IMR-90 (cell line): ENCODE data around the gene TBC1D16. TPM values are rescaled to one million over a fixed set of nuclear protein-coding genes. Genes with fewer than 3 reads are reported as not detected.

Experiments
- ATAC-seq: fragments of 200-7000 bp; cut with Tn5 transposase; 2 replicates; pipeline ENCODE4 v1.9.1; 2020; ENCODE audit warnings: low read depth, mild to moderate bottlenecking, moderate library complexity
- BruUV-seq: library from RNA; stranded (reverse); fragments of 400-500 nt; replicated peaks from 2 replicates; lab custom pipeline; 2021; lab: Mats Ljungman, UMichigan
- CTCF ChIA-PET: fragments of 300-600 bp; formaldehyde crosslinking; extraction: SDS; loops from one replicate; lab custom pipeline; 2021; ENCODE audit warnings: antibody characterized with exemption; lab: Yijun Ruan, JAX
- POLR2A ChIA-PET: fragments of 300-600 bp; sonication (Branson Sonifier 250); formaldehyde crosslinking; loops from one replicate; lab custom pipeline; 2022; ENCODE audit warnings: antibody characterized with exemption; ENCODE audit not compliant: unreplicated experiment; lab: Charles Lee
- DNase-seq: peaks from one replicate; pipeline ENCODE4 v3.0.0; 2013
- H2AFZ ChIP-seq: replicated peaks from 2 replicates; pipeline ENCODE3; 2013; ENCODE audit warnings: low read length, mild to moderate bottlenecking; ENCODE audit not compliant: poor library complexity
- H2AK5ac ChIP-seq: 2 replicates; pipeline ENCODE4 v1.6.1; 2013; ENCODE audit warnings: low read depth, low read length, inconsistent platforms
- H2AK9ac ChIP-seq: replicated peaks from 2 replicates; pipeline ENCODE3; 2013; ENCODE audit warnings: mild to moderate bottlenecking, low read depth, low read length, moderate library complexity; ENCODE audit not compliant: poor library complexity
- H2BK120ac ChIP-seq: 2 replicates; pipeline ENCODE4 v1.6.1; 2013; ENCODE audit warnings: low read depth, low read length, inconsistent platforms
- H2BK15ac ChIP-seq: 3 replicates; pipeline ENCODE4 v1.6.1; 2013; ENCODE audit warnings: low read depth, low read length, inconsistent platforms
- H2BK20ac ChIP-seq: 2 replicates; pipeline ENCODE4 v1.6.1; 2013; ENCODE audit warnings: low read depth, mild to moderate bottlenecking, inconsistent platforms, low read length, moderate library complexity
- H2BK5ac ChIP-seq: 2 replicates; pipeline ENCODE4 v1.6.1; 2013; ENCODE audit warnings: mild to moderate bottlenecking, low read depth, low read length, inconsistent platforms; ENCODE audit not compliant: poor library complexity, severe bottlenecking
- H3K14ac ChIP-seq: replicated peaks from 2 replicates; pipeline ENCODE4 v1.6.1; 2013; ENCODE audit warnings: low read depth, low read length, inconsistent platforms
- H3K18ac ChIP-seq: 2 replicates; pipeline ENCODE4 v1.6.1; 2013; ENCODE audit warnings: low read depth, low read length, control low read depth
- H3K23ac ChIP-seq: 2 replicates; pipeline ENCODE4 v1.6.1; 2013; ENCODE audit warnings: low read depth, low read length, inconsistent platforms
- H3K27ac ChIP-seq: 2 replicates; pipeline ENCODE4 v1.5.1; 2013; ENCODE audit warnings: mild to moderate bottlenecking, control low read depth, low read length; ENCODE audit not compliant: insufficient read depth
- H3K27me3 ChIP-seq: 2 replicates; pipeline ENCODE4 v1.6.1; 2013; ENCODE audit warnings: low read length; ENCODE audit not compliant: control insufficient read depth, insufficient read depth
- H3K36me3 ChIP-seq: 2 replicates; pipeline ENCODE4 v1.6.1; 2013; ENCODE audit warnings: low read length, mixed read lengths; ENCODE audit not compliant: control insufficient read depth, insufficient read depth
- H3K4ac ChIP-seq: 2 replicates; pipeline ENCODE4 v1.6.1; 2013; ENCODE audit warnings: low read depth, low read length, inconsistent platforms
- H3K4me1 ChIP-seq: 2 replicates; pipeline ENCODE4 v1.6.1; 2013; ENCODE audit warnings: low read length, mixed read lengths; ENCODE audit not compliant: control insufficient read depth, insufficient read depth
- H3K4me2 ChIP-seq: 2 replicates; pipeline ENCODE4 v1.6.1; 2013; ENCODE audit warnings: low read depth, mild to moderate bottlenecking, control low read depth, low read length, moderate library complexity
- H3K4me3 ChIP-seq: 2 replicates; pipeline ENCODE4 v1.5.1; 2013; ENCODE audit warnings: low read depth, mild to moderate bottlenecking, control low read depth, low read length, moderate library complexity; ENCODE audit not compliant: insufficient read depth
- H3K56ac ChIP-seq: 2 replicates; pipeline ENCODE4 v1.6.1; 2013; ENCODE audit warnings: low read length, inconsistent platforms; ENCODE audit not compliant: insufficient read depth; ENCODE audit errors: extremely low read depth
- H3K79me1 ChIP-seq, 2 experiments: 2 replicates each; pipeline ENCODE4 v1.6.1; 2013; ENCODE audit warnings: low read length in 2 of 2, inconsistent platforms in 1 of 2, low read depth in 1 of 2
- H3K9ac ChIP-seq: 2 replicates; pipeline ENCODE4 v1.6.1; 2013; ENCODE audit warnings: low read depth, low read length, control low read depth
- H3K9me1 ChIP-seq: 2 replicates; pipeline ENCODE4 v1.6.1; 2013; ENCODE audit warnings: low read length, inconsistent platforms; ENCODE audit not compliant: insufficient read depth
- H3K9me3 ChIP-seq: 2 replicates; pipeline ENCODE4 v1.6.1; 2013; ENCODE audit warnings: low read length; ENCODE audit not compliant: control insufficient read depth, insufficient read depth
- H4K20me1 ChIP-seq: 2 replicates; pipeline ENCODE4 v1.6.1; 2013; ENCODE audit warnings: low read length, inconsistent platforms; ENCODE audit not compliant: insufficient read depth
- H4K5ac ChIP-seq: 2 replicates; pipeline ENCODE4 v1.6.1; 2013; ENCODE audit warnings: mild to moderate bottlenecking, low read depth, low read length, control low read depth
- H4K8ac ChIP-seq, 2 experiments: 2 replicates each; pipeline ENCODE4 v1.6.1; 2013; ENCODE audit warnings: low read depth in 2 of 2, low read length in 2 of 2, control low read depth in 1 of 2, inconsistent platforms in 1 of 2
- H4K91ac ChIP-seq: 2 replicates; pipeline ENCODE4 v1.6.1; 2013; ENCODE audit warnings: low read depth, low read length, inconsistent platforms; ENCODE audit not compliant: insufficient read depth
- BHLHE40 ChIP-seq: fragments of 150-350 bp; IDR thresholded peaks from 2 replicates; pipeline ENCODE4 v1.6.1; 2016; ENCODE audit warnings: mild to moderate bottlenecking, low read depth, low read length
- CEBPB ChIP-seq: IDR thresholded peaks from 2 replicates; pipeline ENCODE4 v1.6.1; 2012; ENCODE audit warnings: low read depth, low read length, improper control_type of control experiment
- CHD1 ChIP-seq: IDR thresholded peaks from 2 replicates; pipeline ENCODE4 v1.6.1; 2012; ENCODE audit warnings: low read depth, low read length, improper control_type of control experiment
- FOS ChIP-seq: fragments of 150-350 bp; IDR thresholded peaks from 2 replicates; pipeline ENCODE4 v1.6.1; 2016; ENCODE audit warnings: low read depth, low read length
- MAFK ChIP-seq: IDR thresholded peaks from 2 replicates; pipeline ENCODE4 v1.6.1; 2012; ENCODE audit warnings: low read depth, low read length, improper control_type of control experiment
- MAZ ChIP-seq: IDR thresholded peaks from 2 replicates; pipeline ENCODE4 v1.6.1; 2012; ENCODE audit warnings: low read depth, mild to moderate bottlenecking, low read length, improper control_type of control experiment, moderate library complexity, borderline replicate concordance
- MXI1 ChIP-seq: IDR thresholded peaks from 2 replicates; pipeline ENCODE4 v1.6.1; 2012; ENCODE audit warnings: low read depth, mild to moderate bottlenecking, low read length, moderate library complexity, borderline replicate concordance
- NFE2L2 ChIP-seq: fragments of 150-350 bp; IDR thresholded peaks from 2 replicates; pipeline ENCODE4 v1.6.1; 2016; ENCODE audit warnings: low read depth, mild to moderate bottlenecking, low read length
- POLR2A ChIP-seq: IDR thresholded peaks from 2 replicates; pipeline ENCODE4 v1.6.1; 2012; ENCODE audit warnings: mild to moderate bottlenecking, low read depth, low read length
- RAD21 ChIP-seq: IDR thresholded peaks from 2 replicates; pipeline ENCODE4 v1.6.1; 2012; ENCODE audit warnings: low read length, improper control_type of control experiment
- RCOR1 ChIP-seq: IDR thresholded peaks from 2 replicates; pipeline ENCODE4 v1.6.1; 2012; ENCODE audit warnings: mild to moderate bottlenecking, low read length, improper control_type of control experiment; ENCODE audit not compliant: insufficient replicate concordance
- RFX5 ChIP-seq: IDR thresholded peaks from 2 replicates; pipeline ENCODE4 v1.8.0; 2012; ENCODE audit warnings: low read depth, mild to moderate bottlenecking, low read length, moderate library complexity
- SMC3 ChIP-seq: fragments of 150-350 bp; IDR thresholded peaks from 2 replicates; pipeline ENCODE4 v1.6.1; 2016; ENCODE audit warnings: low read depth, mild to moderate bottlenecking, antibody characterized with exemption, low read length, moderate library complexity
- USF2 ChIP-seq: fragments of 150-350 bp; IDR thresholded peaks from 2 replicates; pipeline ENCODE4 v1.6.1; 2017; ENCODE audit warnings: mild to moderate bottlenecking, antibody characterized with exemption, low read length, low read depth
- WGBS, 2 experiments: methylation state at CpG; one replicate each; pipeline versions ENCODE4 v1.1.5 to v1.1.7; 2013; ENCODE audit warnings: missing lambda C conversion rate in 2 of 2; ENCODE audit not compliant: insufficient read length in 1 of 2; ENCODE audit errors: extremely low coverage in 2 of 2; 5-methylcytosine and 5-hydroxymethylcytosine counted together
- dilution Hi-C: fragments of 300-500 bp; cut with HindIII; formaldehyde crosslinking; loops from one replicate; pipeline ENCODE4 v1.14.3; 2018; ENCODE audit warnings: low sequenced_read_pairs; ENCODE audit not compliant: unreplicated experiment
- in situ Hi-C: fragments of 300-500 bp; cut with MboI; formaldehyde crosslinking; loops from 3 replicates; pipeline ENCODE4 v1.14.3; 2019; ENCODE audit warnings: low sequenced_read_pairs, inconsistent platforms, mixed read lengths
- intact Hi-C: fragments of 100-400 bp; cut with micrococcal nuclease; formaldehyde crosslinking; loops from 2 replicates; pipeline ENCODE4 v1.10.0; 2022
- polyA plus RNA-seq, 3 experiments: library from polyadenylated mRNA; depleted of rRNA; stranded (reverse); fragments of >200 nt; gene quantifications; 2 replicates each; pipeline ENCODE4 v1.2.3, GENCODE V29; 2012; ENCODE audit warnings: low replicate concordance in 1 of 3
- total RNA-seq: library from RNA; depleted of rRNA; stranded (reverse); fragments of >200 nt; gene quantifications from 2 replicates; pipeline ENCODE4 v1.2.3, GENCODE V29; 2012
- TF ChIP-seq, protein P1 (sequence below): conservative IDR thresholded peaks from 2 replicates; pipeline ENCODE4 v1.5.1; 2012; ENCODE audit warnings: mild to moderate bottlenecking, low read depth, low read length, improper control_type of control experiment
- TF ChIP-seq, protein P2 (sequence below): fragments of 150-350 bp; IDR thresholded peaks from 2 replicates; pipeline ENCODE4 v1.6.1; 2016; ENCODE audit warnings: low read depth, mild to moderate bottlenecking, low read length, moderate library complexity, borderline replicate concordance

The TBC1D16 gene
- total and polyA plus RNA-seq, 2 of the 4 experiments (the other 2 are of a cell fraction): 10.1 to 16.7 TPM

DNA sequence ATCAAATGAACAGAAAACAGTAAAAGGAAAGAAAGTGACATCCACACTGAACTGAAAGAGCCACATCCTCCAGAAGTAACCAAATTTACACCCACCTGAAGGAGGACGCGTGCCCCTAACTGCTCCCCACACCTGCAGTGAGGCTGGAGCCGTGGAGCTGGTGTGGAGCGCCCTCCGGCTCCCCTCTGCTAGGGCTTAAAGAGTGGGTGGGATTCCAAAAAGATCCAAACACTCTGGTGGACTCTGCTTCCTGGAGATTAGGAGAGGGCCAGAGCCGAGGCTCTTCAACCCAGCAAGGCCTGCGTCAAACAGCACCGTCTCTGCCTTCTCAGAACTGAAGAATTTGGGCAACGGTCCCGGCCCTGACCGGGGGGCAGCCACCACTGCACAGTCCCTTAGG, 16.0 kb upstream of the TBC1D16 start:
- H3K4me2 ChIP-seq: no peak overlapping the region

More for the DNA sequence above, 16.0 kb upstream of the TBC1D16 start:
- no peak overlapping the region for H4K91ac ChIP-seq
- H3K27ac ChIP-seq: no peak overlapping the region
- TF ChIP-seq RCOR1 (no peak), RFX5 (no peak), BHLHE40 (no peak), POLR2A (no peak), MAFK (no peak), MAZ (no peak), MXI1 (no peak), NFE2L2 (no peak), SMC3 (no peak), USF2 (no peak), RAD21 (no peak), FOS (no peak), CEBPB (no peak), CHD1 (no peak)
- TF ChIP-seq, protein P1, sequence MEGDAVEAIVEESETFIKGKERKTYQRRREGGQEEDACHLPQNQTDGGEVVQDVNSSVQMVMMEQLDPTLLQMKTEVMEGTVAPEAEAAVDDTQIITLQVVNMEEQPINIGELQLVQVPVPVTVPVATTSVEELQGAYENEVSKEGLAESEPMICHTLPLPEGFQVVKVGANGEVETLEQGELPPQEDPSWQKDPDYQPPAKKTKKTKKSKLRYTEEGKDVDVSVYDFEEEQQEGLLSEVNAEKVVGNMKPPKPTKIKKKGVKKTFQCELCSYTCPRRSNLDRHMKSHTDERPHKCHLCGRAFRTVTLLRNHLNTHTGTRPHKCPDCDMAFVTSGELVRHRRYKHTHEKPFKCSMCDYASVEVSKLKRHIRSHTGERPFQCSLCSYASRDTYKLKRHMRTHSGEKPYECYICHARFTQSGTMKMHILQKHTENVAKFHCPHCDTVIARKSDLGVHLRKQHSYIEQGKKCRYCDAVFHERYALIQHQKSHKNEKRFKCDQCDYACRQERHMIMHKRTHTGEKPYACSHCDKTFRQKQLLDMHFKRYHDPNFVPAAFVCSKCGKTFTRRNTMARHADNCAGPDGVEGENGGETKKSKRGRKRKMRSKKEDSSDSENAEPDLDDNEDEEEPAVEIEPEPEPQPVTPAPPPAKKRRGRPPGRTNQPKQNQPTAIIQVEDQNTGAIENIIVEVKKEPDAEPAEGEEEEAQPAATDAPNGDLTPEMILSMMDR: no peak
- TF ChIP-seq, protein P2, sequence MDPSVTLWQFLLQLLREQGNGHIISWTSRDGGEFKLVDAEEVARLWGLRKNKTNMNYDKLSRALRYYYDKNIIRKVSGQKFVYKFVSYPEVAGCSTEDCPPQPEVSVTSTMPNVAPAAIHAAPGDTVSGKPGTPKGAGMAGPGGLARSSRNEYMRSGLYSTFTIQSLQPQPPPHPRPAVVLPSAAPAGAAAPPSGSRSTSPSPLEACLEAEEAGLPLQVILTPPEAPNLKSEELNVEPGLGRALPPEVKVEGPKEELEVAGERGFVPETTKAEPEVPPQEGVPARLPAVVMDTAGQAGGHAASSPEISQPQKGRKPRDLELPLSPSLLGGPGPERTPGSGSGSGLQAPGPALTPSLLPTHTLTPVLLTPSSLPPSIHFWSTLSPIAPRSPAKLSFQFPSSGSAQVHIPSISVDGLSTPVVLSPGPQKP: no peak
- no peak overlapping the region for H3K4ac ChIP-seq
- CTCF ChIA-PET: no interaction called here
- no peaks in the 10 kb centered on the region for H3K27me3 ChIP-seq
- POLR2A ChIA-PET: no interaction called here
- intact Hi-C loops: no loop called here
- H4K20me1 ChIP-seq: no peaks in the 10 kb centered on the region
- BruUV-seq: no TSS peak
- H3K14ac ChIP-seq: no peak overlapping the region
- no peak overlapping the region for H2AK5ac ChIP-seq
- H3K79me1 ChIP-seq: no peaks in the 10 kb centered on the region
- H4K8ac ChIP-seq: no peak overlapping the region
- no peak overlapping the region for H3K23ac ChIP-seq
- no peak overlapping the region for H3K56ac ChIP-seq
- H2BK5ac ChIP-seq: no peak overlapping the region
- H3K9ac ChIP-seq: no peak overlapping the region
- H3K18ac ChIP-seq: no peak overlapping the region
- no peaks in the 10 kb centered on the region for H3K9me1 ChIP-seq
- no peak overlapping the region for H2BK15ac ChIP-seq
- no peak overlapping the region for H4K5ac ChIP-seq
- WGBS, 2 experiments: 72% methylated on average over 6 of the region's 11 CpGs; no CpG with 5 or more reads in 1 of the 2 experiments
- no peak overlapping the region for H3K4me3 ChIP-seq
- in situ Hi-C loops: no loop called here
- H2BK20ac ChIP-seq: no peak overlapping the region
- DNase-seq (no peak), ATAC-seq (no peak)
- no peaks in the 10 kb centered on the region for H3K9me3 ChIP-seq
- H2AFZ ChIP-seq: no peak overlapping the region
- H2AK9ac ChIP-seq: no peak overlapping the region
- peaks cover 4% of the 10 kb centered on the region for H3K4me1 ChIP-seq
- dilution Hi-C loops: no loop called here
- peaks cover 12% of the 10 kb centered on the region for H3K36me3 ChIP-seq
- no peak overlapping the region for H2BK120ac ChIP-seq
